HEK293 (cell line): ENCODE measurements around the gene CDR2L.

Source experiments
- BCL6B ChIP-seq: fragments of 450-650 bp; formaldehyde crosslinking; IDR thresholded peaks from 2 replicates; pipeline ENCODE4 v1.5.1; 2017; ENCODE audit warnings: missing biosample characterization, missing genetic modification characterization
- HOXD13 ChIP-seq: sonication (generic); formaldehyde crosslinking; IDR thresholded peaks from 2 replicates; pipeline ENCODE4 v1.8.0; 2022; ENCODE audit warnings: missing genetic modification reagents, borderline replicate concordance
- OVOL3 ChIP-seq: fragments of 450-650 bp; formaldehyde crosslinking; IDR thresholded peaks from 2 replicates; pipeline ENCODE4 v1.5.1; 2016; ENCODE audit warnings: missing biosample characterization, missing genetic modification characterization
- PRDM2 ChIP-seq: fragments of 450-650 bp; formaldehyde crosslinking; IDR thresholded peaks from 2 replicates; pipeline ENCODE4 v1.5.1; 2016; ENCODE audit warnings: missing biosample characterization, missing genetic modification characterization, borderline replicate concordance
- RBAK ChIP-seq: fragments of 450-650 bp; formaldehyde crosslinking; IDR thresholded peaks from 2 replicates; pipeline ENCODE4 v1.5.1; 2016; ENCODE audit warnings: missing biosample characterization, missing genetic modification characterization
- SP7 ChIP-seq: fragments of 450-650 bp; formaldehyde crosslinking; IDR thresholded peaks from 2 replicates; pipeline ENCODE4 v1.5.1; 2016; ENCODE audit warnings: missing biosample characterization, missing genetic modification characterization
- YY1 ChIP-seq: fragments of 450-650 bp; formaldehyde crosslinking; IDR thresholded peaks from 2 replicates; pipeline ENCODE4 v1.5.1; 2018; ENCODE audit warnings: missing biosample characterization, missing genetic modification characterization
- ZFP69B ChIP-seq: fragments of 450-650 bp; formaldehyde crosslinking; IDR thresholded peaks from 2 replicates; pipeline ENCODE4 v1.5.1; 2016; ENCODE audit warnings: missing biosample characterization, missing genetic modification characterization
- ZNF140 ChIP-seq: fragments of 450-650 bp; formaldehyde crosslinking; IDR thresholded peaks from 2 replicates; pipeline ENCODE4 v1.5.1; 2016; ENCODE audit warnings: missing biosample characterization, missing genetic modification characterization
- ZNF174 ChIP-seq: fragments of 450-650 bp; formaldehyde crosslinking; IDR thresholded peaks from 2 replicates; pipeline ENCODE4 v1.5.0; 2017; ENCODE audit warnings: missing biosample characterization, mild to moderate bottlenecking, missing genetic modification characterization
- ZNF223 ChIP-seq: fragments of 450-650 bp; formaldehyde crosslinking; IDR thresholded peaks from 2 replicates; pipeline ENCODE4 v1.5.1; 2016; ENCODE audit warnings: missing biosample characterization, missing genetic modification characterization
- ZNF239 ChIP-seq: fragments of 450-650 bp; formaldehyde crosslinking; IDR thresholded peaks from 2 replicates; pipeline ENCODE4 v1.5.1; 2016; ENCODE audit warnings: missing biosample characterization, missing genetic modification characterization
- ZNF473 ChIP-seq: fragments of 450-650 bp; formaldehyde crosslinking; IDR thresholded peaks from 2 replicates; pipeline ENCODE4 v1.5.1; 2017; ENCODE audit warnings: missing biosample characterization, missing genetic modification characterization
- ZNF548 ChIP-seq: fragments of 450-650 bp; formaldehyde crosslinking; IDR thresholded peaks from 2 replicates; pipeline ENCODE4 v1.5.1; 2016; ENCODE audit warnings: missing biosample characterization, missing genetic modification characterization
- ZNF580 ChIP-seq: fragments of 450-650 bp; formaldehyde crosslinking; IDR thresholded peaks from 2 replicates; pipeline ENCODE4 v1.5.1; 2016; ENCODE audit warnings: missing biosample characterization, missing genetic modification characterization
- ZNF626 ChIP-seq: fragments of 450-650 bp; sonication (Bioruptor Pico); formaldehyde crosslinking; IDR thresholded peaks from 2 replicates; pipeline ENCODE4 v1.5.1; 2018; ENCODE audit warnings: missing biosample characterization, missing genetic modification characterization, inconsistent platforms
- ZNF658 ChIP-seq: fragments of 450-650 bp; formaldehyde crosslinking; IDR thresholded peaks from 2 replicates; pipeline ENCODE4; 2016; ENCODE audit warnings: missing biosample characterization, missing genetic modification characterization
- ZNF664 ChIP-seq: fragments of 450-650 bp; formaldehyde crosslinking; IDR thresholded peaks from 2 replicates; pipeline ENCODE4 v1.5.1; 2016; ENCODE audit warnings: missing biosample characterization, missing genetic modification characterization
- ZNF776 ChIP-seq: fragments of 450-650 bp; formaldehyde crosslinking; IDR thresholded peaks from 2 replicates; pipeline ENCODE4 v1.5.0; 2017; ENCODE audit warnings: missing biosample characterization, missing genetic modification characterization, borderline replicate concordance
- ZSCAN18 ChIP-seq: fragments of 450-650 bp; formaldehyde crosslinking; IDR thresholded peaks from 2 replicates; pipeline ENCODE4 v1.5.1; 2016; ENCODE audit warnings: missing biosample characterization, missing genetic modification characterization
- TF ChIP-seq, protein P1 (sequence below): fragments of 450-650 bp; formaldehyde crosslinking; IDR thresholded peaks from 2 replicates; pipeline ENCODE4 v1.5.1; 2016; ENCODE audit warnings: missing biosample characterization, missing genetic modification characterization, borderline replicate concordance
- TF ChIP-seq, protein P2 (sequence below): fragments of 450-650 bp; formaldehyde crosslinking; IDR thresholded peaks from 2 replicates; pipeline ENCODE4 v1.5.1; 2016; ENCODE audit warnings: missing biosample characterization, missing genetic modification characterization
- TF ChIP-seq, protein P3 (sequence below): fragments of 450-650 bp; formaldehyde crosslinking; IDR thresholded peaks from 2 replicates; pipeline ENCODE4 v1.5.1; 2016; ENCODE audit warnings: missing biosample characterization, missing genetic modification characterization

CDR2L gene

GRCh38 chr17:75036643-75037268, 49.3 kb downstream of the CDR2L start (continued):
- TF ChIP-seq, protein P1, sequence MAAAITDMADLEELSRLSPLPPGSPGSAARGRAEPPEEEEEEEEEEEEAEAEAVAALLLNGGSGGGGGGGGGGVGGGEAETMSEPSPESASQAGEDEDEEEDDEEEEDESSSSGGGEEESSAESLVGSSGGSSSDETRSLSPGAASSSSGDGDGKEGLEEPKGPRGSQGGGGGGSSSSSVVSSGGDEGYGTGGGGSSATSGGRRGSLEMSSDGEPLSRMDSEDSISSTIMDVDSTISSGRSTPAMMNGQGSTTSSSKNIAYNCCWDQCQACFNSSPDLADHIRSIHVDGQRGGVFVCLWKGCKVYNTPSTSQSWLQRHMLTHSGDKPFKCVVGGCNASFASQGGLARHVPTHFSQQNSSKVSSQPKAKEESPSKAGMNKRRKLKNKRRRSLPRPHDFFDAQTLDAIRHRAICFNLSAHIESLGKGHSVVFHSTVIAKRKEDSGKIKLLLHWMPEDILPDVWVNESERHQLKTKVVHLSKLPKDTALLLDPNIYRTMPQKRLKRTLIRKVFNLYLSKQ (tag by site-specific recombination) = no peak
- TF ChIP-seq ZNF473 (tag by site-specific recombination) = no peak
- no peak for TF ChIP-seq ZNF174 (tag by site-specific recombination)
- no peak for TF ChIP-seq ZNF140
- TF ChIP-seq ZNF658 (tag by site-specific recombination) = no peak
- TF ChIP-seq ZNF548 (tag by site-specific recombination) = no peak
- 0 out of 2 replicates have a peak, but pooled peaks have one; percentile 10 for TF ChIP-seq ZFP69B (tag by site-specific recombination)
- TF ChIP-seq ZNF664 (tag by site-specific recombination) = no peak
- TF ChIP-seq, protein P2, sequence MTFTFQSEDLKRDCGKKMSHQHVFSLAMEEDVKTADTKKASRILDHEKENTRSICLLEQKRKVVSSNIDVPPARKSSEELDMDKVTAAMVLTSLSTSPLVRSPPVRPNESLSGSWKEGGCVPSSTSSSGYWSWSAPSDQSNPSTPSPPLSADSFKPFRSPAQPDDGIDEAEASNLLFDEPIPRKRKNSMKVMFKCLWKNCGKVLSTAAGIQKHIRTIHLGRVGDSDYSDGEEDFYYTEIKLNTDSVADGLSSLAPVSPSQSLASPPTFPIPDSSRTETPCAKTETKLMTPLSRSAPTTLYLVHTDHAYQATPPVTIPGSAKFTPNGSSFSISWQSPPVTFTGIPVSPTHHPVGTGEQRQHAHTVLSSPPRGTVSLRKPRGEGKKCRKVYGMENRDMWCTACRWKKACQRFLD (tag by site-specific recombination) = no peak
- TF ChIP-seq ZNF626 = no peak
- TF ChIP-seq RBAK = no peak
- TF ChIP-seq ZNF239 (tag by site-specific recombination) = no peak
- TF ChIP-seq YY1 = no peak
- no peak for TF ChIP-seq ZNF223 (tag by site-specific recombination)
- TF ChIP-seq ZNF580 (tag by site-specific recombination) = no peak
- TF ChIP-seq, protein P3, sequence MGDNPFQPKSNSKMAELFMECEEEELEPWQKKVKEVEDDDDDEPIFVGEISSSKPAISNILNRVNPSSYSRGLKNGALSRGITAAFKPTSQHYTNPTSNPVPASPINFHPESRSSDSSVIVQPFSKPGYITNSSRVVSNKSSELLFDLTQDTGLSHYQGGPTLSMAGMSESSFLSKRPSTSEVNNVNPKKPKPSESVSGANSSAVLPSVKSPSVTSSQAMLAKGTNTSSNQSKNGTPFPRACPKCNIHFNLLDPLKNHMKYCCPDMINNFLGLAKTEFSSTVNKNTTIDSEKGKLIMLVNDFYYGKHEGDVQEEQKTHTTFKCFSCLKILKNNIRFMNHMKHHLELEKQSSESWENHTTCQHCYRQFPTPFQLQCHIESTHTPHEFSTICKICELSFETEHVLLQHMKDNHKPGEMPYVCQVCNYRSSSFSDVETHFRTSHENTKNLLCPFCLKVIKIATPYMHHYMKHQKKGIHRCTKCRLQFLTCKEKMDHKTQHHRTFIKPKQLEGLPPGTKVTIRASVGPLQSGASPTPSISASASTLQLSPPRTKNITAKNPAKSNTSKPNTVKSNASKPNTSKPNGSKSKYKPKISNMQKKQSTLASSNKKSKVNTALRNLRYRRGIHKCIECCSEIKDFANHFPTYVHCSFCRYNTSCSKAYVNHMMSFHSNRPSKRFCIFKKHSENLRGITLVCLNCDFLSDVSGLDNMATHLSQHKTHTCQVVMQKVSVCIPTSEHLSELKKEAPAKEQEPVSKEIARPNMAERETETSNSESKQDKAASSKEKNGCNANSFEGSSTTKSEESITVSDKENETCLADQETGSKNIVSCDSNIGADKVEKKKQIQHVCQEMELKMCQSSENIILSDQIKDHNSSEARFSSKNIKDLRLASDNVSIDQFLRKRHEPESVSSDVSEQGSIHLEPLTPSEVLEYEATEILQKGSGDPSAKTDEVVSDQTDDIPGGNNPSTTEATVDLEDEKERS (tag by site-specific recombination) = no peak
- TF ChIP-seq ZNF776 (tag by site-specific recombination) = no peak
- peak; percentile 69 for TF ChIP-seq SP7 (tag by site-specific recombination)
- no peak for TF ChIP-seq OVOL3 (tag by site-specific recombination)
- no peak for TF ChIP-seq HOXD13
- no peak for TF ChIP-seq BCL6B
- TF ChIP-seq ZSCAN18 = no peak
- TF ChIP-seq PRDM2 = no peak
